ENCODE data around the gene CA5A. TPM values are rescaled to one million over a fixed set of nuclear protein-coding genes. Genes with fewer than 3 reads are reported as not detected.
"Not testable (repeated sequence)": the region's sequence is repeated elsewhere in the genome, so short reads cannot be mapped to it uniquely, and the experiment has no call there.

Gene CA5A
- total and polyA plus RNA-seq, 2 of the 13 experiments (the other 11 are each of a cell fraction or from before 2014, with no cell fraction given): 66.8 to 106 TPM

DNA sequence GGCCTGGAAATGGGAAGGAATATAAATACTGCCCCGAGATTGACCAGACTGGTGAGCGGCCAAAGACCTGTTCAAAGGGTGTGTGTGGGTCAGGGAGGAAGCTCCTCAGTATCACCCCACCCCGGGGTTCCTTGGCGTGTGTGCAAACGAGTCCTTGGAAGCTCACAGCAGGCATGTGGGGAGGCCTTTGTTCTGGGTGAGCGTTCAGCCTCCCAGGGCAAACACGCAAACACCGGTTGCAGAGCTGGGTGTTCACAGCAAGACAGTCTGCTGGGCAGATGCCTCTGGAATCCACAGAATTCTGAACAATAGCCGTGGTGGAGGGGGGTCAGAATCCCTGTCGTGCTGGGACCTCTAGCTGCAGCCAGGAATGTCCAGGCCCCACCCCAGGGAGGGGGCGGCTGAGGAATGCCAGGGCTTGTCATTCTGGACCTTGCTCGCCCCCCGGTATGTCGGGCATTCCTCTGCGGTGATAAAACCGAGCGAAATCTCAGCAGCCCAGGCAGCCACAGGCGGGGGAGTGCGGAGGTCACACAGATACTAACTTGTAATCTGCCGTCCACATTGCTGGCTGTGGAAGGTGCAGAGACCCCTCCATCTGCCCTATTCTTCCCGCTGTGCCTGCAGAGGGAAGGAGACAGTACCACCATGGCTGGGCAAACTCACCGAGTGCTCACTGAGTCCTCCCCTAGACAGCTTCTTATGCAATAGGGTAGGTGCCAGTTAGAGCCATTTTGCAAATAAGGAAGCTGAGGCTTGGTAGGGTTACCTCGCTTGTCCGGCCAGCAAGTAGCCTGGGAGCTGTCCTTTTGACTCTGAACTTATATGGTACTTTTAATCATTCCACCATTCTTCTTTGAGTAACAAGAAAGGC lies 65.7 kb downstream of the CA5A start (continued):
- TF ChIP-seq, protein P1, sequence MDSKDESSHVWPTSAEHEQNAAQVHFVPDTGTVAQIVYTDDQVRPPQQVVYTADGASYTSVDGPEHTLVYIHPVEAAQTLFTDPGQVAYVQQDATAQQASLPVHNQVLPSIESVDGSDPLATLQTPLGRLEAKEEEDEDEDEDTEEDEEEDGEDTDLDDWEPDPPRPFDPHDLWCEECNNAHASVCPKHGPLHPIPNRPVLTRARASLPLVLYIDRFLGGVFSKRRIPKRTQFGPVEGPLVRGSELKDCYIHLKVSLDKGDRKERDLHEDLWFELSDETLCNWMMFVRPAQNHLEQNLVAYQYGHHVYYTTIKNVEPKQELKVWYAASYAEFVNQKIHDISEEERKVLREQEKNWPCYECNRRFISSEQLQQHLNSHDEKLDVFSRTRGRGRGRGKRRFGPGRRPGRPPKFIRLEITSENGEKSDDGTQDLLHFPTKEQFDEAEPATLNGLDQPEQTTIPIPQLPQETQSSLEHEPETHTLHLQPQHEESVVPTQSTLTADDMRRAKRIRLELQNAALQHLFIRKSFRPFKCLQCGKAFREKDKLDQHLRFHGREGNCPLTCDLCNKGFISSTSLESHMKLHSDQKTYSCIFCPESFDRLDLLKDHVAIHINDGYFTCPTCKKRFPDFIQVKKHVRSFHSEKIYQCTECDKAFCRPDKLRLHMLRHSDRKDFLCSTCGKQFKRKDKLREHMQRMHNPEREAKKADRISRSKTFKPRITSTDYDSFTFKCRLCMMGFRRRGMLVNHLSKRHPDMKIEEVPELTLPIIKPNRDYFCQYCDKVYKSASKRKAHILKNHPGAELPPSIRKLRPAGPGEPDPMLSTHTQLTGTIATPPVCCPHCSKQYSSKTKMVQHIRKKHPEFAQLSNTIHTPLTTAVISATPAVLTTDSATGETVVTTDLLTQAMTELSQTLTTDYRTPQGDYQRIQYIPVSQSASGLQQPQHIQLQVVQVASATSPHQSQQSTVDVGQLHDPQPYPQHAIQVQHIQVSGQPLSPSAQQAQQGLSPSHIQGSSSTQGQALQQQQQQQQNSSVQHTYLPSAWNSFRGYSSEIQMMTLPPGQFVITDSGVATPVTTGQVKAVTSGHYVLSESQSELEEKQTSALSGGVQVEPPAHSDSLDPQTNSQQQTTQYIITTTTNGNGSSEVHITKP (CRISPR knock-in tag; IDR thresholded peaks at IDR 0.05; ENCODE audit: low read depth): peak; percentile 71; the same call in 1 of the 2 replicates
- TF ChIP-seq, protein P2, sequence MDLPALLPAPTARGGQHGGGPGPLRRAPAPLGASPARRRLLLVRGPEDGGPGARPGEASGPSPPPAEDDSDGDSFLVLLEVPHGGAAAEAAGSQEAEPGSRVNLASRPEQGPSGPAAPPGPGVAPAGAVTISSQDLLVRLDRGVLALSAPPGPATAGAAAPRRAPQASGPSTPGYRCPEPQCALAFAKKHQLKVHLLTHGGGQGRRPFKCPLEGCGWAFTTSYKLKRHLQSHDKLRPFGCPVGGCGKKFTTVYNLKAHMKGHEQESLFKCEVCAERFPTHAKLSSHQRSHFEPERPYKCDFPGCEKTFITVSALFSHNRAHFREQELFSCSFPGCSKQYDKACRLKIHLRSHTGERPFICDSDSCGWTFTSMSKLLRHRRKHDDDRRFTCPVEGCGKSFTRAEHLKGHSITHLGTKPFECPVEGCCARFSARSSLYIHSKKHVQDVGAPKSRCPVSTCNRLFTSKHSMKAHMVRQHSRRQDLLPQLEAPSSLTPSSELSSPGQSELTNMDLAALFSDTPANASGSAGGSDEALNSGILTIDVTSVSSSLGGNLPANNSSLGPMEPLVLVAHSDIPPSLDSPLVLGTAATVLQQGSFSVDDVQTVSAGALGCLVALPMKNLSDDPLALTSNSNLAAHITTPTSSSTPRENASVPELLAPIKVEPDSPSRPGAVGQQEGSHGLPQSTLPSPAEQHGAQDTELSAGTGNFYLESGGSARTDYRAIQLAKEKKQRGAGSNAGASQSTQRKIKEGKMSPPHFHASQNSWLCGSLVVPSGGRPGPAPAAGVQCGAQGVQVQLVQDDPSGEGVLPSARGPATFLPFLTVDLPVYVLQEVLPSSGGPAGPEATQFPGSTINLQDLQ (CRISPR knock-in tag; IDR thresholded peaks at IDR 0.05): peak; percentile 18; the same call in 1 of the 2 replicates
- TF ChIP-seq MED1 (CRISPR knock-in tag; IDR thresholded peaks at IDR 0.05): peak; percentile 95
- peak; percentile 52; the same call in 1 of the 2 replicates for TF ChIP-seq TMF1 (CRISPR knock-in tag; IDR thresholded peaks at IDR 0.05; ENCODE audit: low read depth)
- peak; percentile 91 for TF ChIP-seq AKAP8 (CRISPR knock-in tag; IDR thresholded peaks at IDR 0.05)
- TF ChIP-seq FOXA1 (IDR thresholded peaks at IDR 0.05): not testable (repeated sequence)
- peak; percentile 60 for TF ChIP-seq FOXA1 (CRISPR knock-in tag; IDR thresholded peaks at IDR 0.05)
- TF ChIP-seq NR1H2 (CRISPR knock-in tag; IDR thresholded peaks at IDR 0.05; ENCODE audit: borderline replicate concordance, low read depth): peak; percentile 29; the same call in 1 of the 2 replicates
- peak; percentile 93; the same call in 1 of the 2 replicates for TF ChIP-seq ZNF788 (CRISPR knock-in tag; IDR thresholded peaks at IDR 0.05; ENCODE audit: borderline replicate concordance)
- TF ChIP-seq, protein P3, sequence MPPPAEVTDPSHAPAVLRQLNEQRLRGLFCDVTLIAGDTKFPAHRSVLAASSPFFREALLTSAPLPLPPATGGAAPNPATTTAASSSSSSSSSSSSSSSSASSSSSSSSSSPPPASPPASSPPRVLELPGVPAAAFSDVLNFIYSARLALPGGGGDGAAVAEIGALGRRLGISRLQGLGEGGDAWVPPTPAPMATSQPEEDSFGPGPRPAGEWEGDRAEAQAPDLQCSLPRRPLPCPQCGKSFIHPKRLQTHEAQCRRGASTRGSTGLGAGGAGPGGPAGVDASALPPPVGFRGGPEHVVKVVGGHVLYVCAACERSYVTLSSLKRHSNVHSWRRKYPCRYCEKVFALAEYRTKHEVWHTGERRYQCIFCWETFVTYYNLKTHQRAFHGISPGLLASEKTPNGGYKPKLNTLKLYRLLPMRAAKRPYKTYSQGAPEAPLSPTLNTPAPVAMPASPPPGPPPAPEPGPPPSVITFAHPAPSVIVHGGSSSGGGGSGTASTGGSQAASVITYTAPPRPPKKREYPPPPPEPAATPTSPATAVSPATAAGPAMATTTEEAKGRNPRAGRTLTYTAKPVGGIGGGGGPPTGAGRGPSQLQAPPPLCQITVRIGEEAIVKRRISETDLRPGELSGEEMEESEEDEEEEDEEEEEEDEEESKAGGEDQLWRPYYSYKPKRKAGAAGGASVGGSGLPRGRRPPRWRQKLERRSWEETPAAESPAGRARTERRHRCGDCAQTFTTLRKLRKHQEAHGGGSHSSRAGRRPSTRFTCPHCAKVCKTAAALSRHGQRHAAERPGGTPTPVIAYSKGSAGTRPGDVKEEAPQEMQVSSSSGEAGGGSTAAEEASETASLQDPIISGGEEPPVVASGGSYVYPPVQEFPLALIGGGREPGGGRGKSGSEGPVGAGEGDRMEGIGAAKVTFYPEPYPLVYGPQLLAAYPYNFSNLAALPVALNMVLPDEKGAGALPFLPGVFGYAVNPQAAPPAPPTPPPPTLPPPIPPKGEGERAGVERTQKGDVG (CRISPR knock-in tag; IDR thresholded peaks at IDR 0.05; ENCODE audit: borderline replicate concordance): peak; percentile 96
- TF ChIP-seq ZNF547 (CRISPR knock-in tag; IDR thresholded peaks at IDR 0.05): peak; percentile 17; the same call in 1 of the 2 replicates
- TF ChIP-seq BORCS8-MEF2B (CRISPR knock-in tag; IDR thresholded peaks at IDR 0.05): peak; percentile 71
- TF ChIP-seq HNF4A (CRISPR knock-in tag; IDR thresholded peaks at IDR 0.05): peak; percentile 96
- peak; percentile 86 for TF ChIP-seq MED8 (CRISPR knock-in tag; IDR thresholded peaks at IDR 0.05; ENCODE audit: insufficient replicate concordance)
- TF ChIP-seq, protein P4, sequence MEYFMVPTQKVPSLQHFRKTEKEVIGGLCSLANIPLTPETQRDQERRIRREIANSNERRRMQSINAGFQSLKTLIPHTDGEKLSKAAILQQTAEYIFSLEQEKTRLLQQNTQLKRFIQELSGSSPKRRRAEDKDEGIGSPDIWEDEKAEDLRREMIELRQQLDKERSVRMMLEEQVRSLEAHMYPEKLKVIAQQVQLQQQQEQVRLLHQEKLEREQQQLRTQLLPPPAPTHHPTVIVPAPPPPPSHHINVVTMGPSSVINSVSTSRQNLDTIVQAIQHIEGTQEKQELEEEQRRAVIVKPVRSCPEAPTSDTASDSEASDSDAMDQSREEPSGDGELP (IDR thresholded peaks at IDR 0.05; ENCODE audit: borderline replicate concordance, low read depth): peak; percentile 85; the same call in 1 of the 2 replicates
- TF ChIP-seq CHCHD3 (CRISPR knock-in tag; IDR thresholded peaks at IDR 0.05): peak; percentile 50; the same call in 1 of the 2 replicates
- TF ChIP-seq SMC3 (IDR thresholded peaks at IDR 0.05; ENCODE audit: low read length): peak; percentile 15
